Large intestine (tissue), 3 donors: ENCODE data around the gene SEPTIN8. TPM values are rescaled to one million over a fixed set of nuclear protein-coding genes. Genes with fewer than 3 reads are reported as not detected.

Source experiments
- DNase-seq, 2 donors: peaks; one replicate each; pipeline versions ENCODE4 v3.0.0 to v3.0.0-alpha.2; 2013
- H3K27ac ChIP-seq: one replicate; pipeline ENCODE4 v1.5.1; 2013; ENCODE audit warnings: low read length
- H3K27me3 ChIP-seq: 2 replicates; pipeline ENCODE4 v1.6.1; 2013; ENCODE audit warnings: low read length; ENCODE audit not compliant: control insufficient read depth, insufficient read depth
- H3K36me3 ChIP-seq: 2 replicates; pipeline ENCODE4 v1.6.1; 2013; ENCODE audit warnings: low read length; ENCODE audit not compliant: control insufficient read depth, insufficient read depth
- H3K4me1 ChIP-seq: one replicate; pipeline ENCODE4 v1.6.1; 2013; ENCODE audit warnings: low read length; ENCODE audit not compliant: control insufficient read depth, insufficient read depth
- H3K4me3 ChIP-seq: one replicate; pipeline ENCODE4 v1.5.1; 2013; ENCODE audit warnings: low read length
- H3K9me3 ChIP-seq: one replicate; pipeline ENCODE4 v1.6.1; 2013; ENCODE audit warnings: mild to moderate bottlenecking, low read depth, low read length, moderate library complexity; ENCODE audit not compliant: control insufficient read depth
- WGBS: methylation state at CpG from one replicate; pipeline ENCODE4 v1.1.5; 2013; ENCODE audit warnings: low lambda C conversion rate; ENCODE audit not compliant: insufficient coverage; 5-methylcytosine and 5-hydroxymethylcytosine counted together
- polyA plus RNA-seq: library from polyadenylated mRNA; unstranded; fragments of 120-200 nt; gene quantifications from one replicate; pipeline ENCODE4 v1.2.1, GENCODE V29; 2013

SEPTIN8 gene
- polyA plus RNA-seq, 1 donor = 44.0 TPM

- no peak overlapping the region for H3K27ac ChIP-seq
- peaks cover 51% of the 10 kb centered on the region for H3K36me3 ChIP-seq
- H3K4me1 ChIP-seq = no peaks in the 10 kb centered on the region
- WGBS = no CpG with 5 or more reads among the region's 12 CpGs
- no peaks in the 10 kb centered on the region for H3K27me3 ChIP-seq
- no peaks in the 10 kb centered on the region for H3K9me3 ChIP-seq
- no peak for DNase-seq
- no peak overlapping the region for H3K4me3 ChIP-seq
Observed at GRCh38 chr5:132765311-132766019, 11.6 kb downstream of the SEPTIN8 start.

GRCh38 chr5:132764671-132765238 lies 12.3 kb downstream of the SEPTIN8 start:
- Histone ChIP-seq H3K36me3 (peaks cover 58% of the 10 kb centered on the region), H3K9me3 (no peaks in the 10 kb centered on the region), H3K27me3 (no peaks in the 10 kb centered on the region), H3K4me1 (no peaks in the 10 kb centered on the region), H3K4me3 (no peak overlapping the region), H3K27ac (no peak overlapping the region)
- no CpG with 5 or more reads among the region's 7 CpGs for WGBS
- no peak for DNase-seq

GRCh38 chr5:132764051-132764450 lies 13.0 kb downstream of the SEPTIN8 start:
- WGBS = no CpG with 5 or more reads among the region's 10 CpGs
- peaks cover 65% of the 10 kb centered on the region for H3K36me3 ChIP-seq
- H3K4me1 ChIP-seq = peaks cover under 1% of the 10 kb centered on the region
- H3K9me3 ChIP-seq = no peaks in the 10 kb centered on the region
- no peaks in the 10 kb centered on the region for H3K27me3 ChIP-seq
- H3K4me3 ChIP-seq = no peak overlapping the region
- DNase-seq = no peak
- no peak overlapping the region for H3K27ac ChIP-seq

- H3K9me3 ChIP-seq = no peaks in the 10 kb centered on the region
- no CpG with 5 or more reads among the region's 17 CpGs for WGBS
- DNase-seq = no peak
- no peaks in the 10 kb centered on the region for H3K27me3 ChIP-seq
- no peak overlapping the region for H3K4me3 ChIP-seq
- no peak overlapping the region for H3K27ac ChIP-seq
- H3K36me3 ChIP-seq = peaks cover 67% of the 10 kb centered on the region
- peaks cover 3% of the 10 kb centered on the region for H3K4me1 ChIP-seq
Observed at GRCh38 chr5:132763181-132764036, 13.6 kb downstream of the SEPTIN8 start.

GRCh38 chr5:132762246-132763000 lies 14.6 kb downstream of the SEPTIN8 start:
- Histone ChIP-seq H3K4me1 (peaks cover 6% of the 10 kb centered on the region), H3K9me3 (no peaks in the 10 kb centered on the region), H3K4me3 (no peak overlapping the region), H3K27ac (no peak overlapping the region), H3K27me3 (no peaks in the 10 kb centered on the region), H3K36me3 (peaks cover 75% of the 10 kb centered on the region)
- no CpG with 5 or more reads among the region's 11 CpGs for WGBS
- no peak for DNase-seq

DNA sequence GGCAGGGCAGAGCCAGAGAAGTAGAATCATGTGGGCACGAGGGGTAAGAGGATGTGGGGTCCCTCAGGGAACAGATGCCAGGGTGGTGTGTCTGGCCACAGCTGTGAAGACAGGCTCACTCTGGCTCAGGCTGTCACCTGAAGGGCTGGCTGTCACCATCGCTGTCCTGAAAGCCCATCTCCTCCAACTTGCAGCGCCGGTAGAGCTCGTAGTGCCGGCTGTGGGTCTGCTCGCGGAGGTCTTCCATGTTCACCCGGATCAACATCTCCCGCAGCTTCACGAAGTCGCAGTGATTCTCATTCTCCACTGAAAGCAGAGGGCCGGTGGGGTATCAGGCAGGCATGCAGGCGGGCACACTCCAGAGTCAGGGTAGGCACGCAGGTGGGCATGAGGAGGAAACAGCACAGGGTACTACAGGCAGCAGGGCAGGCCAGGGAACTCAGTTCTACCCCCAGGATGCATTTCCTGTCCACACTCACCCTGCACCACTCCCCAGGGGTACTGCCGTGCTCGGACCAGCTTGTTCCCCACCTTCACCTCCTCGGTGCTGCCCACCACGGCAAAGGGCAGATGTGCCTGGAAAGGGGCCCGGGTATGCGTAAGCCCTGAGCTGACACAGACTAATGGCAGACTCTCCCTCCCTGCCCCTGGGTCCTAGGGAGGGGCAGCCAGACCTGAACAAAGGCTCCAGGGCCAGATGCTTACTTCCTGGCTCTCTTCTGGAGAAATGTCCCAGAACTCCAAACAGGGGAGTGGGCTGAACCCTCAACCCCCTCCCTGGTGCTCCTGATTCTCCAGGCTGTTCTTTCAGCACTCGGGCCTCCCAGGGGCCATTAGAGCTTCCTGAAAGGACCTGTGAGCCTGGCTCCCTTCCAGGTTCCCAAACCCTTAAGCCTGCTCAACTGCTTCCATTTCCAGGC lies 15.5 kb downstream of the SEPTIN8 start:
- WGBS = no CpG with 5 or more reads among the region's 22 CpGs
- no peak for DNase-seq
- peaks cover 82% of the 10 kb centered on the region for H3K36me3 ChIP-seq
- peaks cover 6% of the 10 kb centered on the region for H3K4me1 ChIP-seq
- H3K4me3 ChIP-seq = no peak overlapping the region
- no peaks in the 10 kb centered on the region for H3K27me3 ChIP-seq
- no peaks in the 10 kb centered on the region for H3K9me3 ChIP-seq
- H3K27ac ChIP-seq = no peak overlapping the region

GRCh38 chr5:132760601-132761317 lies 16.3 kb downstream of the SEPTIN8 start:
- Histone ChIP-seq H3K36me3 (peaks cover 84% of the 10 kb centered on the region), H3K27ac (no peak overlapping the region), H3K4me1 (peaks cover 6% of the 10 kb centered on the region), H3K4me3 (no peak overlapping the region), H3K27me3 (no peaks in the 10 kb centered on the region), H3K9me3 (no peaks in the 10 kb centered on the region)
- 67% methylated on average over 1 of the region's 21 CpGs for WGBS
- no peak for DNase-seq

DNA sequence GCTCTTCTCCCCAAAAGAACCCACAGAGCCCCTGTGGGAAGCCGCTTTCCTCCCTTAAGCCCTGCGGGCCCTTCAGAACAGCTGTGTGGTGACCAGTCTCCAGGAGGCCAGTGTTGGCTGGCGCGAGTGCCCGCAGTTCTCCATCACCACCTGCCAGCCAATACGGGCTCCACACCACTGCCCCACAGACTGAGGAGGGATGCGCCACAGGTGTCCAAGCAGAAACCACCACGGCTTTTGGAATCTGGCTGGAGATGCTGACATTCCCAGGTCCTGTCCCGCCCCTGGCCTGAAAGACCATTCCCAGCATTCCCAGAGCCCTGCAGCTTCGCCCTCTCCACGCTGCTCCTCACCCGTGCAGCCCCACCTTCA lies 17.0 kb downstream of the SEPTIN8 start:
- WGBS = no CpG with 5 or more reads among the region's 12 CpGs
- no peak for DNase-seq
- H3K4me3 ChIP-seq = no peak overlapping the region
- no peaks in the 10 kb centered on the region for H3K27me3 ChIP-seq
- H3K9me3 ChIP-seq = no peaks in the 10 kb centered on the region
- H3K36me3 ChIP-seq = peaks cover 78% of the 10 kb centered on the region
- H3K4me1 ChIP-seq = peaks cover 6% of the 10 kb centered on the region
- H3K27ac ChIP-seq = no peak overlapping the region
